ENCODE results near the gene PRSS23. TPM values are rescaled to one million over a fixed set of nuclear protein-coding genes. Genes with fewer than 3 reads are reported as not detected.

Gene PRSS23
- total and polyA plus RNA-seq, 12 donors = 5.1 to 49.4 (median 28.8) TPM

DNA sequence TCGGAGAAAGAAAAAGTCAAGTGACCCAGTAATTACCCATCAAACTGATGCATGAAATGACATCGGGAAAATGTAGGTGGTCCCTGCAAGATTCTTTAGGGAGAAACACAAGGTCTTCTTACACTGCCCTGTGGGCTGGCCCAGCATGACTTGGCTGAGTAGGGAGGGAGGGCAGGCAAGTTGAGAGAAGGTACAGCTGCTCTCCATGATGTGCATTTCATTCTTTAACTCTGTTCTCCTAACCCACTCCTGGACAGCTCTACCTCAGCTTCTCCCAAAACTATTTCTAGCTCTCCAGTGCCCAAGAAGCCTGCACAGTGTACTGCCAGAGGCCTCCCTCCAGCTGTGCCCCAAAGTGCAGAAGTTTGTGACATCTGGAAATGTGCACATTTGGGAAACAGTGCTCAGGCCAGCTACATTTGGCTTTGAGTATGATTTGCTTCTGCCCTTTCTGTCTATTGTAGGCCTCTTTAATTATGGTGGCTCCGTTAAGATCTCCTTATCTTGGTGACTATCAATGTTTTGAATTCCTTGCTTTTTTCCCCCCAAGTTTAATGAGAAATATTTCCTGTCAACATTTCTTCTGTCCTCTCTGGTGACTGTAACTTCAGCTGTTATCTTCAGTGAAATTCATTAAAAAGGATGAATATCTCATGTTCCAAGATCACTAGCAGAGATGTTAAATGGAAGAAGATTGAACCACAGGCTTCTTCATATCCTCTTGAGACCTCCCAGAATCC, 26.7 kb upstream of the PRSS23 start:
- Histone ChIP-seq H3K27me3 (no peaks in the 10 kb centered on the region), H3K36me3 (replicated peaks in 1 of 2) (no peaks in the 10 kb centered on the region), H3K4me1 (replicated peaks in 1 of 2) (peaks cover 0 to 9% of the 10 kb centered on the region in 2 donors), H3K27ac (no peak overlapping the region), H3K4me3 (no peak overlapping the region), H3K9me3 (replicated peaks in 1 of 3) (no peaks in the 10 kb centered on the region)
- TF ChIP-seq, protein P1, sequence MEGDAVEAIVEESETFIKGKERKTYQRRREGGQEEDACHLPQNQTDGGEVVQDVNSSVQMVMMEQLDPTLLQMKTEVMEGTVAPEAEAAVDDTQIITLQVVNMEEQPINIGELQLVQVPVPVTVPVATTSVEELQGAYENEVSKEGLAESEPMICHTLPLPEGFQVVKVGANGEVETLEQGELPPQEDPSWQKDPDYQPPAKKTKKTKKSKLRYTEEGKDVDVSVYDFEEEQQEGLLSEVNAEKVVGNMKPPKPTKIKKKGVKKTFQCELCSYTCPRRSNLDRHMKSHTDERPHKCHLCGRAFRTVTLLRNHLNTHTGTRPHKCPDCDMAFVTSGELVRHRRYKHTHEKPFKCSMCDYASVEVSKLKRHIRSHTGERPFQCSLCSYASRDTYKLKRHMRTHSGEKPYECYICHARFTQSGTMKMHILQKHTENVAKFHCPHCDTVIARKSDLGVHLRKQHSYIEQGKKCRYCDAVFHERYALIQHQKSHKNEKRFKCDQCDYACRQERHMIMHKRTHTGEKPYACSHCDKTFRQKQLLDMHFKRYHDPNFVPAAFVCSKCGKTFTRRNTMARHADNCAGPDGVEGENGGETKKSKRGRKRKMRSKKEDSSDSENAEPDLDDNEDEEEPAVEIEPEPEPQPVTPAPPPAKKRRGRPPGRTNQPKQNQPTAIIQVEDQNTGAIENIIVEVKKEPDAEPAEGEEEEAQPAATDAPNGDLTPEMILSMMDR (IDR thresholded peaks at IDR 0.05) = no peak
- TF ChIP-seq POLR2A (IDR thresholded peaks at IDR 0.05) = no peak
- intact Hi-C loops (cut with DNase I) = no loop called here
- no peak for DNase-seq
- 57 to 92% (median 79%) methylated on average over 3 of the region's 3 CpGs for WGBS, 4 donors

DNA sequence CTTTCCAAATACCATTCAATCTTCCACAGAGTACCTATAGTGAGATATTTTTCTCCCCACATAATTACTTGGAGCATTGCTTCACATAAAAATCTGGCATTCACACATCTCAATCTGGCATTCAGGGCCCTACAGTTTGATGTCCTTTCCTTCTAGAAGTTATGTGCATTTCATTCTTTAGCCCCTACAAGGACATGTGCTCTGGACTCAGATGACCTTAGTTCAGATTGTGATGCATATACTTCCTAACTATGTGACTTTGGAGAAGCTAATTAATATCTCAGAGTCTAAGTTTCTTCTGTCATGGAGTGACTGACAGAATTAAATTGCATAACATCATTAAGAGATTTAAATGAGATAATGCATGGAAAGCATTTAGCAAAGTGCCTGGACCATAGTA, 25.9 kb upstream of the PRSS23 start:
- Histone ChIP-seq H3K9me3 (replicated peaks in 1 of 3) (no peaks in the 10 kb centered on the region), H3K4me3 (no peak overlapping the region), H3K36me3 (replicated peaks in 1 of 2) (no peaks in the 10 kb centered on the region), H3K27ac (no peak overlapping the region), H3K4me1 (replicated peaks in 1 of 2) (peaks cover 0 to 2% of the 10 kb centered on the region in 2 donors), H3K27me3 (no peaks in the 10 kb centered on the region)
- intact Hi-C loops (cut with DNase I) = no loop called here
- TF ChIP-seq, protein P1 (IDR thresholded peaks at IDR 0.05) = no peak
- TF ChIP-seq POLR2A (IDR thresholded peaks at IDR 0.05) = no peak
- DNase-seq = no peak

GRCh38 chr11:86775361-86775760, 25.0 kb upstream of the PRSS23 start:
- Histone ChIP-seq H3K4me1 (replicated peaks in 1 of 2) (no peaks in the 10 kb centered on the region), H3K4me3 (no peak overlapping the region), H3K27me3 (no peaks in the 10 kb centered on the region), H3K9me3 (replicated peaks in 1 of 3) (no peaks in the 10 kb centered on the region), H3K36me3 (replicated peaks in 1 of 2) (no peaks in the 10 kb centered on the region), H3K27ac (no peak overlapping the region)
- TF ChIP-seq, protein P1 (IDR thresholded peaks at IDR 0.05) = no peak
- TF ChIP-seq POLR2A (IDR thresholded peaks at IDR 0.05) = no peak
- intact Hi-C loops (cut with DNase I) = no loop called here
- 91 to 95% (median 93%) methylated on average over 2 of the region's 2 CpGs for WGBS, 4 donors
- no peak for DNase-seq

DNA sequence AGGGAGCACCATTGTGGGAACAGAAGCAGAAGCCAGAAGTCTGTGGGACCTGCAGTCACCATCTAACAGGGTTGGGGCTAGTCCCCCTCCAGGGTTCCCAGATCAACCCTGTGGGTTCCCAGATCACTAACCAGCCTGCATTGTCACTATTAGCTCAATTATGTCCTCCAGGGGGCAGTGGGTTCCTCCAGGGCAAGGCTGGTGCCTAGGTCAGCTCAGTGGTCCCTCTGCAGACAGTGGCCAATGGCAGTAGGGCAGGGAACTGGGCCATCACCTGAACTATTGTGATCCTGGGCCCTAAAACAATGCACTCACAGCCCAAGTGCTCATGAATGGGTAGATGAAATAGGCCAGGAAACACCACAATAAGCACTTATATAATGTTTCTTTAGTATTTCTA, 18.8 kb upstream of the PRSS23 start:
- no peak overlapping the region for H3K27ac ChIP-seq
- TF ChIP-seq, protein P1 (IDR thresholded peaks at IDR 0.05) = no peak
- TF ChIP-seq POLR2A (IDR thresholded peaks at IDR 0.05) = no peak

More for the DNA sequence above, 18.8 kb upstream of the PRSS23 start:
- intact Hi-C loops (cut with DNase I) = no loop called here
- H3K36me3 ChIP-seq (replicated peaks in 1 of 2) = no peaks in the 10 kb centered on the region
- DNase-seq = no peak
- no peaks in the 10 kb centered on the region for H3K9me3 ChIP-seq (replicated peaks in 1 of 3)
- no peaks in the 10 kb centered on the region for H3K4me1 ChIP-seq (replicated peaks in 1 of 2)
- H3K27me3 ChIP-seq = no peaks in the 10 kb centered on the region
- no peak overlapping the region for H3K4me3 ChIP-seq
